Stimulated activated CD4-positive, alpha-beta T cell treated with anti-CD3 and anti-CD28 coated beads, TNF-alpha, amount 100 ng/mL, for 24 hours (primary cell): Measurements from ENCODE around the gene DUSP9.
"Not testable (repeated sequence)": the region's sequence is repeated elsewhere in the genome, so short reads cannot be mapped to it uniquely, and the experiment has no call there.

ENCODE experiments used
- DNase-seq, 3 experiments: peaks; one replicate each; pipeline ENCODE4 v3.0.0-alpha.2; 2020; ENCODE audit warnings: low read depth in 3 of 3

The DUSP9 gene, protein sequence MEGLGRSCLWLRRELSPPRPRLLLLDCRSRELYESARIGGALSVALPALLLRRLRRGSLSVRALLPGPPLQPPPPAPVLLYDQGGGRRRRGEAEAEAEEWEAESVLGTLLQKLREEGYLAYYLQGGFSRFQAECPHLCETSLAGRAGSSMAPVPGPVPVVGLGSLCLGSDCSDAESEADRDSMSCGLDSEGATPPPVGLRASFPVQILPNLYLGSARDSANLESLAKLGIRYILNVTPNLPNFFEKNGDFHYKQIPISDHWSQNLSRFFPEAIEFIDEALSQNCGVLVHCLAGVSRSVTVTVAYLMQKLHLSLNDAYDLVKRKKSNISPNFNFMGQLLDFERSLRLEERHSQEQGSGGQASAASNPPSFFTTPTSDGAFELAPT

GRCh38 chrX:153646620-153647373, at the start of gene DUSP9:
Gene DUSP9 (plus strand): TSS chrX:153647203. CDS start chrX:153647954, 751 bp downstream.
- no peak for DNase-seq

- peak in 1 of 3 experiments; percentile 22 for DNase-seq
These were observed 48.3 kb upstream of the DUSP9 start, which contains the start of gene CCNQ for GRCh38 chrX:153598541-153599191. Gene CCNQ (minus strand): TSS chrX:153599139. CDS start chrX:153599073, 66 bp downstream.

DNA sequence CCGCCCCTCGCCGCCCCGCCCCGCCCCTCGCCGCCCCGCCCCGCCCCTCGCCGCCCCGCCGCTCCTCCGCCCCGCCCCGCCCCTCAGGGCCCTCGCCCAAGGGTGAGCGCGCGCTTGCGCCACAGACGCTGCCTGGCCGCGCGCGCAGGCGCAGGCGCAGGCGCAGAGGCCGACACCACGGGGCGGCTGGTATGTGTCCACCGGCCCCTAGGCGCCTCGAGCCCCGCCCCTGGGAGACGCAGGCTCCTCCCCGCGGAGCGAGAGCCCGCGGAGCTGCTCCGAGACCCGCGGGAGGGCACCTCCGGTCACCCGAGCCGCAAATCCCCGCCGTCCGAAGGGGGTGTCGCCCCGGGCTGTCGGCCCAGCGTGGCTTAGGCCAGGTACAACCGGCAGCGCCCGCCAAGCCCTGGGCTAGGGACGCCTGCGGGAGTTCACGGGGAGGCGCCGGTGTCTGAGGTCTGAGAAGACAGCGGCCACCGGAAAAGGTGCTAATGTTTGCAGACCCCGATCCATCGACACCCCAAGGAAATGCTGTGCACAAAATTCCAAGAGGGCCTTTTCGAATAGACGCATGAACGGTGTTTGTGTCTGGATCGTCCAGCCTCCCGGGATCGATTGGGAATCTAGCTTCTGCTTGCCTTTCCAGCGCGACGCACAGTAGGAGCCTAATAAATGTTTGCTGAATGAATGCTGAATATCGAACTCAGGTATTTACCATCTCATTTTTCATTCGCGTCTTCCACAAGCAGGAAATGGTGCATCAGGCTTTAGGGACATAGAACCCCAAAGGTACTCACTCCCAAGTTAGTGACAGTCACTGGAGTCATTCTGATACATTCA, 47.6 kb upstream of the DUSP9 start:
- DNase-seq: peak; percentile 58 to 86 (median 71)

- DNase-seq: no peak
These were observed 47.0 kb upstream of the DUSP9 start for GRCh38 chrX:153600032-153600373.

- no peak for DNase-seq
These were observed 46.1 kb upstream of the DUSP9 start for GRCh38 chrX:153600921-153601320.

GRCh38 chrX:153601511-153602110, 45.4 kb upstream of the DUSP9 start:
- DNase-seq: no peak

DNA sequence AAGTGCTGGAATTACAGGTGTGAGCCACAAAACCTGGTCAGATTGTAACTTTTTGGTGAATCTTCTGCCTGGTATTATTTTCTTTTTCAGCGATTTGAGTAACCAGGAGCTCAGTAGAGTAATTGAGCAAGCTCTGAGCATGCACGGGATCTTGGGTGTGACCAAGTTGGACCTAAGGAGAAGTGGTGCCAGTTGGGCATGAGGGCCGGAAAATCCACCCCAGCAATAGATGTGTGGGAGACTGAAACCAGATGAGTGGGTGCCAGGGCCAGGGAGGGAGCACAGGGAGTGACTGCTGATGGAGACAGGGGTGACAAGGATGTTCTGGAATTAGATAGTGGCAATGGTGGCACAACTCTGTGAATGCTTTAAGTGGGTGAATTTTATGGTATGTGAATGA, 44.4 kb upstream of the DUSP9 start:
- no peak for DNase-seq

DNA sequence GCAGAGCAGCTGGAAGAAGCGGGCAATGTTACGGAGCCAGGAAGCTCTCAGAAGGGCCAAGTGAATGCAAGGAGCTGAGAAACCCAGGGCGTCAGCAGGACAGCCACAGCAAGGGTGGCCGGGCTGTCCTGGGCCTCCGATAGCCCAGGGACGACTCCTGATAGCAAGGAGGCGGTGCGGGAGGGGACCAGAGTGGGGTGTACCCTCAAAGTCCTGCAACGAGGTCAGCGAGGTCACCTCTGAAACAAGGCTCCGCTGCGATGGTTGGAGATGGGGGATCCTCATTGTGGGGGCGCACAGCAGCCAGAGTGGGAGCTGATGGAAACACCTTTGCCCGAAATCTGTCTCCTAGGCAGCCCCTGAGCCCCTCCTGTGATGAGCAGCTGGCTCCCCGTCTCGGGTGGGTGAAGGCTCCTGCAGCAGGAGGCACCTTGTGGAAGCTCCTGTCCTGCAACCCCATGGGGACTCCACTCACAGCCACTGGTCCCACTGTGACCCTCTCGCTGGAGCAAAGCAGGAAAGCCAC, 43.8 kb upstream of the DUSP9 start:
- DNase-seq: no peak

- not testable (repeated sequence) for DNase-seq
These were observed 42.2 kb upstream of the DUSP9 start for GRCh38 chrX:153604666-153605380.

DNA sequence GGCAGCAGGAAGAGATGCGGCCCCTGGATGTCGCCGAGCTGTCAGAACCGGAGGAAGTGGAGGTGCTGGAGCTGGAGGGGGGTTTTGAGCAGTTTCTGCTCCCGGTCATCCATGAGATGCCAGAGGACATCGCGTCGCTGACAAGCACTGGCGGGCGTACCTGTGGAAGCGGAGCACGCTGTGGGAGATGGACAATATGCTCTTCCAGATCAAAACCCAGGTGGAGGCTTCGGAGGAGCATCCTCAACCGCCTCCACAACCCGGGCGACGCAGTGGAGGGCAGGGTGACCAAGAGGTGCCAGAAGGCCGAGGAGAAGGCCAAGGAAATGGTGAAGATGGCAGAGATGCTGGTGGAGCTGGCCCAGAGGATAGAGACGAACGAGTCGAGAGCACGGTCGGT, 40.5 kb upstream of the DUSP9 start:
- no peak for DNase-seq

GRCh38 chrX:153608376-153608775, 38.6 kb upstream of the DUSP9 start:
- no peak for DNase-seq

DNA sequence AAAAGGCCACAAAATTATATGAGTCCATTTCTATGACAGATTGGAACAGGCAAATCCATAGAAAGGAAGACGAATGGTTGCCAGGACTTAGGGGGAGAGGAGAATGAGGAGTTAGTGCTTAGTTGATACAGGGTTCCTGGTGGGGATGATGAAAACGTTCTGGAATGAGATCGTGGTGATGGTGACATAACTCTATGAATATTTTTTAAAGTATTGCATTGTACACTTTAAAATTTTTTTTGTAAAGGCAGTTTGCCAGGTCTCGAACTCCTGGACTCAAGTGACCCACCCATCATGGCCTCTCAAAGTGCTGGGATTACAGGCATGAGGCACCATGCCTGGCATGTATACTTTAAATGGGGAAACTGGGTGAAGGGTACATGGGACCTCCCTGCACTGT, 38.2 kb upstream of the DUSP9 start:
- no peak for DNase-seq

DNA sequence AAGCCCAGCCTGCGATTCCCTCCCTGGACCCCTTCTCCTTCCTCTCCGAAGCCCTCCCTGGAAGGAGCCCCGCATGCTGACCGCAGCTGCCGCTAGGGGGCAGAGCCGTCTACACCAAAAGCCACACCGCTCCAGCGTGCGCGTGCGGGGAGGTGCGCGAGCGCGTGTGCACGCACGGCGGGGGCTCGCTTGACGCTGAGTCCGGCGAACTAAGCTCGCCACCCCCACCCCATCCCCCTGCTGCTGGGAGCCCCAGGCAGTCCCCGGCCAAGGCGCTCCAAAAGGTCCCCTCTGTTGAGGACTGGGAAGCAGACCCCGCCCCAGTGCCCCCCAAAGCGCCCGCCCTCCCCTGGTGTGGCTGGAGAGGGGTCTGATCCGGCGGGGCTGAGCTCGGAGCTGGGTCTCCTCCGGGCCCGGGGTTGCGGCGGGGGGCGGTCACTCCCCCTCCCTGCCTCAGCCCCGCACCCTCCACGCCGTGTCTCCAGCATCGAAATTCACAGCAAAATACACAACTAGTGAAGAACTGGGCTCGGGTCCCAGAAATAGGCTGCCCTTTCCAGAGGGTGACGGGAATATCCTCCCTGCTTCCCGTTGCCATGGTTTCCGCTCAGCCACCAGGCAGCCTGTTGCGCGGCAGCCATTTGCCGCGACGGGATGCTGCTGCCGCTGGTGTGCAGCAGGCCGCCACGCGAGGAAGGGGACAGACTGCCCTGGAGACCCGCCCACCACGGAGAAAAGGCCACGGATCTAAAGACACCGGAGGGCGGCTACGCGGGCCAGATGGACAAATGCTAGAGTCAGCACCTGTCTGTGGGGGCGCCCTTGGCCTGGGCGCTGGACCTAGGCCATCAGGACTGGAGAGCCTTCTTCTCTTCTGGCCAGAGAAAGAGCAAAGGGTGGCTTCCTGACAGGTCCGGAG, 36.8 kb upstream of the DUSP9 start:
- DNase-seq: peak; percentile 52 to 72 (median 60)

GRCh38 chrX:153610836-153611213, 36.2 kb upstream of the DUSP9 start:
- no peak for DNase-seq

GRCh38 chrX:153611298-153612095, 35.5 kb upstream of the DUSP9 start:
- DNase-seq: no peak

GRCh38 chrX:153612413-153612812, 34.6 kb upstream of the DUSP9 start:
- no peak for DNase-seq

- DNase-seq: no peak
These were observed 32.2 kb upstream of the DUSP9 start for GRCh38 chrX:153614818-153615217.

- DNase-seq: no peak
These were observed 26.4 kb upstream of the DUSP9 start for GRCh38 chrX:153620576-153620975.
